GM23338 (cell line): ENCODE results near the gene LDLRAD3.

Experiments
- CREB1 ChIP-seq: fragments of 250-450 bp; sonication (Bioruptor Pico); IDR thresholded peaks from 2 replicates; pipeline ENCODE4 v1.5.0; 2020; ENCODE audit warnings: low read depth, mild to moderate bottlenecking, moderate library complexity
- ETS1 ChIP-seq: IDR thresholded peaks from 2 replicates; pipeline ENCODE4 v1.6.1; 2016; ENCODE audit warnings: antibody characterized with exemption
- EZH2 ChIP-seq: fragments of 200-600 bp; sonication (generic); IDR thresholded peaks from one replicate; pipeline ENCODE4 v1.8.0; 2017; ENCODE audit warnings: antibody characterized with exemption, mild to moderate bottlenecking, low read depth; ENCODE audit not compliant: unreplicated experiment
- EZH2phosphoT487 ChIP-seq: fragments of 200-600 bp; sonication (generic); IDR thresholded peaks from one replicate; pipeline ENCODE4 v1.8.1; 2018; ENCODE audit warnings: antibody characterized with exemption; ENCODE audit not compliant: unreplicated experiment
- JUNB ChIP-seq: IDR thresholded peaks from one replicate; pipeline ENCODE4 v1.6.1; 2016; ENCODE audit warnings: antibody characterized with exemption; ENCODE audit not compliant: unreplicated experiment
- NANOG ChIP-seq: IDR thresholded peaks from 2 replicates; pipeline ENCODE4 v1.6.1; 2016; ENCODE audit warnings: antibody characterized with exemption, borderline replicate concordance
- POLR2AphosphoS5 ChIP-seq: IDR thresholded peaks from 2 replicates; pipeline ENCODE4 v1.6.1; 2016; ENCODE audit warnings: antibody characterized with exemption, low read depth
- REST ChIP-seq: IDR thresholded peaks from one replicate; pipeline ENCODE4 v1.6.1; 2018; ENCODE audit warnings: antibody characterized with exemption; ENCODE audit not compliant: unreplicated experiment
- ZNF114 ChIP-seq: fragments of 250-450 bp; sonication (Bioruptor Pico); IDR thresholded peaks from 2 replicates; pipeline ENCODE4 v1.5.0; 2020; ENCODE audit warnings: mild to moderate bottlenecking, moderate library complexity
- ZNF462 ChIP-seq: fragments of 250-450 bp; sonication (Bioruptor Pico); IDR thresholded peaks from 2 replicates; pipeline ENCODE4 v1.5.0; 2020; ENCODE audit warnings: mild to moderate bottlenecking, moderate library complexity
- TF ChIP-seq, protein P1 (sequence below), 2 experiments: fragments of 200-600 bp in 1 of 2; sonication (generic) in 1 of 2; conservative IDR thresholded peaks; 2 replicates each; pipeline versions ENCODE4 v1.5.1 to v1.6.1; 2016 to 2017; ENCODE audit warnings: antibody characterized with exemption in 2 of 2, low read depth in 2 of 2, mild to moderate bottlenecking in 2 of 2, moderate library complexity in 1 of 2

DNA sequence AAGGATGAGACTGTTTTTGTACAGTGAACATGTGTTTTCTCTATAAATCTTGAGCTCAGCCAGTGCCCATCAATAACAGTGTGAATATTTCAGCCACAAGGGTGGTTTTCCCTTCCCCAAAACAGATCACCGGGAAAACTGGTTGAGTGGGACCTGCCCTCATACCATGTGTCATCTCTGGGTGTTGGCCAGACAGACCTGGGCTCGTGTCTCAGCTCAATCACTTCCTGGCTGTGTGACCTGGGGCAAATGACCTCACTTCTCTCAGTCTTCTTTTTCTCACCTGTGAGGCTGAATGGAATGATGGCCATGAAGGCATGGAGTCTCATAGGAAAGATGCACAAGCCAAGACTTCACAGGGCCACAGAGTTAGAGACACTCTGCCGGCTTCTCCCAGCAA is 270.6 kb downstream of the LDLRAD3 start:
- TF ChIP-seq JUNB = no peak
- TF ChIP-seq, protein P1, sequence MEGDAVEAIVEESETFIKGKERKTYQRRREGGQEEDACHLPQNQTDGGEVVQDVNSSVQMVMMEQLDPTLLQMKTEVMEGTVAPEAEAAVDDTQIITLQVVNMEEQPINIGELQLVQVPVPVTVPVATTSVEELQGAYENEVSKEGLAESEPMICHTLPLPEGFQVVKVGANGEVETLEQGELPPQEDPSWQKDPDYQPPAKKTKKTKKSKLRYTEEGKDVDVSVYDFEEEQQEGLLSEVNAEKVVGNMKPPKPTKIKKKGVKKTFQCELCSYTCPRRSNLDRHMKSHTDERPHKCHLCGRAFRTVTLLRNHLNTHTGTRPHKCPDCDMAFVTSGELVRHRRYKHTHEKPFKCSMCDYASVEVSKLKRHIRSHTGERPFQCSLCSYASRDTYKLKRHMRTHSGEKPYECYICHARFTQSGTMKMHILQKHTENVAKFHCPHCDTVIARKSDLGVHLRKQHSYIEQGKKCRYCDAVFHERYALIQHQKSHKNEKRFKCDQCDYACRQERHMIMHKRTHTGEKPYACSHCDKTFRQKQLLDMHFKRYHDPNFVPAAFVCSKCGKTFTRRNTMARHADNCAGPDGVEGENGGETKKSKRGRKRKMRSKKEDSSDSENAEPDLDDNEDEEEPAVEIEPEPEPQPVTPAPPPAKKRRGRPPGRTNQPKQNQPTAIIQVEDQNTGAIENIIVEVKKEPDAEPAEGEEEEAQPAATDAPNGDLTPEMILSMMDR (conservative IDR thresholded peaks at IDR 0.05; ENCODE audit: low read depth in 2 of 2) = no peak
- TF ChIP-seq EZH2 = no peak
- no peak for TF ChIP-seq CREB1 (CRISPR knock-in tag)
- no peak for TF ChIP-seq POLR2AphosphoS5
- TF ChIP-seq EZH2phosphoT487 = no peak
- no peak for TF ChIP-seq REST
- no peak for TF ChIP-seq ETS1
- no peak for TF ChIP-seq ZNF114
- TF ChIP-seq ZNF462 = no peak
- no peak for TF ChIP-seq NANOG
